CD14-positive monocyte (primary cell): ENCODE measurements around the gene COMMD10. TPM values are rescaled to one million over a fixed set of nuclear protein-coding genes. Genes with fewer than 3 reads are reported as not detected.

Source experiments
- DNase-seq, 3 donors: peaks; one replicate each; pipeline ENCODE4 v3.0.0-alpha.2; 2011 to 2022
- H2AFZ ChIP-seq: 2 replicates; pipeline ENCODE4 v1.6.0; 2012; ENCODE audit warnings: mild to moderate bottlenecking, low read depth, low read length, inconsistent platforms; ENCODE audit not compliant: insufficient read depth, poor library complexity, severe bottlenecking
- H3K27ac ChIP-seq, 2 donors: 1 replicate in 1 of 2; 2 replicates in 1 of 2; pipeline ENCODE4 v1.5.1; 2012 to 2013; ENCODE audit warnings: low read length in 2 of 2, control low read depth in 1 of 2, inconsistent platforms in 1 of 2, low read depth in 1 of 2, mild to moderate bottlenecking in 1 of 2
- H3K27me3 ChIP-seq, 2 donors: one replicate each; pipeline versions ENCODE4 v1.6.0 to v1.6.1; 2011 to 2013; ENCODE audit warnings: low read length in 2 of 2; ENCODE audit not compliant: control insufficient read depth in 2 of 2, insufficient read depth in 2 of 2
- H3K36me3 ChIP-seq, 2 donors: replicated peaks in 1 of 2; 1 replicate in 1 of 2; 2 replicates in 1 of 2; pipeline versions ENCODE4 v1.5.1 to v1.6.1; 2012 to 2013; ENCODE audit warnings: low read length in 2 of 2, control low read depth in 1 of 2, inconsistent platforms in 1 of 2, mild to moderate bottlenecking in 1 of 2; ENCODE audit not compliant: insufficient read depth in 2 of 2, control insufficient read depth in 1 of 2
- H3K4me1 ChIP-seq, 2 donors: 1 replicate in 1 of 2; 2 replicates in 1 of 2; pipeline versions ENCODE4 v1.5.1 to v1.6.1; 2012 to 2013; ENCODE audit warnings: low read length in 2 of 2, control low read depth in 1 of 2, inconsistent platforms in 1 of 2, mild to moderate bottlenecking in 1 of 2, moderate library complexity in 1 of 2; ENCODE audit not compliant: insufficient read depth in 2 of 2, control insufficient read depth in 1 of 2
- H3K4me2 ChIP-seq: replicated peaks from 2 replicates; pipeline ENCODE3; 2012; ENCODE audit warnings: low read length, moderate library complexity, mild to moderate bottlenecking; ENCODE audit not compliant: poor library complexity, severe bottlenecking; ENCODE audit errors: extremely low read depth
- H3K4me3 ChIP-seq, 3 experiments: fragments of 200-600 bp in 1 of 3; sonication (generic) in 1 of 3; replicated peaks in 1 of 3; 1 replicate in 2 of 3; 2 replicates in 1 of 3; pipeline ENCODE4 v1.5.1; 2011 to 2013; ENCODE audit warnings: low read length in 3 of 3, mild to moderate bottlenecking in 3 of 3, control low read depth in 2 of 3, low read depth in 2 of 3, inconsistent platforms in 1 of 3, moderate library complexity in 1 of 3
- H3K79me2 ChIP-seq: 2 replicates; pipeline ENCODE4 v1.6.0; 2012; ENCODE audit warnings: mild to moderate bottlenecking, control low read depth, inconsistent platforms, low read length, moderate library complexity; ENCODE audit not compliant: insufficient read depth
- H3K9ac ChIP-seq: 2 replicates; pipeline ENCODE4 v1.6.0; 2017; ENCODE audit warnings: low read length, mild to moderate bottlenecking; ENCODE audit not compliant: insufficient read depth, poor library complexity, severe bottlenecking
- H3K9me3 ChIP-seq, 2 donors: replicated peaks in 1 of 2; 1 replicate in 1 of 2; 2 replicates in 1 of 2; pipeline versions ENCODE4 v1.5.1 to v1.6.1; 2012 to 2013; ENCODE audit warnings: low read length in 2 of 2, control low read depth in 1 of 2; ENCODE audit not compliant: control insufficient read depth in 1 of 2, insufficient read depth in 1 of 2
- H4K20me1 ChIP-seq: 2 replicates; pipeline ENCODE4 v1.6.0; 2012; ENCODE audit warnings: mild to moderate bottlenecking, low read length, control low read depth, moderate library complexity; ENCODE audit not compliant: insufficient read depth
- H3K27ac Mint-ChIP-seq, 7 donors: one replicate each; pipeline ENCODE4 v1.8.0; 2020; ENCODE audit warnings: mild to moderate bottlenecking in 7 of 7, mixed read lengths in 7 of 7, moderate library complexity in 6 of 7, inconsistent platforms in 2 of 7
- H3K27me3 Mint-ChIP-seq, 3 donors: one replicate each; pipeline ENCODE4 v1.8.0; 2021 to 2022; ENCODE audit warnings: low read depth in 3 of 3, mild to moderate bottlenecking in 3 of 3, mixed read lengths in 3 of 3, moderate library complexity in 3 of 3, inconsistent platforms in 1 of 3
- H3K36me3 Mint-ChIP-seq, 2 donors: one replicate each; pipeline ENCODE4 v1.8.0; 2020; ENCODE audit warnings: mixed read lengths in 2 of 2, inconsistent platforms in 1 of 2, mild to moderate bottlenecking in 1 of 2
- H3K4me1 Mint-ChIP-seq: one replicate; pipeline ENCODE4 v1.8.0; 2020; ENCODE audit warnings: mild to moderate bottlenecking, mixed read lengths
- H3K4me3 Mint-ChIP-seq, 2 donors: one replicate each; pipeline ENCODE4 v1.8.0; 2020; ENCODE audit warnings: mild to moderate bottlenecking in 2 of 2, mixed read lengths in 2 of 2, moderate library complexity in 1 of 2
- H3K9me3 Mint-ChIP-seq, 7 donors: one replicate each; pipeline ENCODE4 v1.8.0; 2020 to 2022; ENCODE audit warnings: mixed read lengths in 7 of 7, mild to moderate bottlenecking in 6 of 7, moderate library complexity in 6 of 7, inconsistent platforms in 2 of 7
- WGBS: methylation state at CpG from one replicate; pipeline ENCODE4 v1.1.5; 2013; ENCODE audit warnings: missing lambda C conversion rate; ENCODE audit not compliant: insufficient coverage; 5-methylcytosine and 5-hydroxymethylcytosine counted together
- intact Hi-C, 2 donors: fragments of 100-400 bp; cut with micrococcal nuclease; formaldehyde crosslinking; loops; one replicate each; pipeline versions ENCODE4 v1.15.0 to v1.15.1; 2023
- polyA plus RNA-seq, 3 donors: library from polyadenylated mRNA; depleted of rRNA in 1 of 3; unstranded in 2 of 3; stranded (reverse) in 1 of 3; fragments of 300-500 nt in 2 of 3; fragments of >200 nt in 1 of 3; fragmentation: Illumina TruSeq in 2 of 3; gene quantifications; 1 replicate in 2 of 3; 2 replicates in 1 of 3; pipeline ENCODE4 v1.2.3, GENCODE V29; 2012 to 2021
- TF ChIP-seq, protein P1 (sequence below): fragments of 200-600 bp; IDR thresholded peaks from one replicate; pipeline ENCODE4 v1.8.0; 2022; ENCODE audit warnings: antibody characterized with exemption, mild to moderate bottlenecking

Gene COMMD10
- polyA plus RNA-seq, 3 donors, result 16.9 to 86.1 (median 61.2) TPM

DNA sequence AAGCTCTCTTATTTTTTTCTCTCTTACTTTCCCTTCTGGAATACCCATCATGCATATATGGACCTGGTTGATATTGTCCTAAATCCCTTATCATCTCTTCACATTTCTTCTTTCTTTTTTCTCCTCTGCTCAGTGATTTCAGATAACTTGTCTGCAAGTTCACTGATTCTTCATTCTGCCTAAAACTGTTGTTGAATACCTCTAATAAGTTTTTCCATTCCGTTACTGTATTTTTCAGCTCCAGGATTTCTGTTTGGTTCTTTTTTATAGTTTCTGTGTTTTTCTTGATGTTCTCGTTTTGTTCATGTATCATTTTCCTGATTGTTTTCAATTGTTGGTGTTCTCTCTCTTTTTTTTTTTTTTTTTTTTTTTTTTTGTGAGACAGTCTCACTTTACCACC is 203.7 kb downstream of the COMMD10 start:
- Histone ChIP-seq H3K79me2 (no peaks in the 10 kb centered on the region), H3K27ac (no peak overlapping the region), H3K9me3 (peaks cover 8 to 10% of the 10 kb centered on the region in 2 donors), H3K36me3 (peaks cover 10 to 17% of the 10 kb centered on the region in 2 donors), H3K4me1 (no peaks in the 10 kb centered on the region), H3K4me2 (no peak overlapping the region), H4K20me1 (no peaks in the 10 kb centered on the region), H3K9ac (no peak overlapping the region), H2AFZ (no peak overlapping the region), H3K4me3 (no peak overlapping the region), H3K27me3 (no peaks in the 10 kb centered on the region)
- WGBS, result no CpG with 5 or more reads among the region's 2 CpGs
- no peak overlapping the region for H3K27ac Mint-ChIP-seq
- H3K27me3 Mint-ChIP-seq, result no peaks in the 10 kb centered on the region
- intact Hi-C loops, result no loop called here
- peaks cover 4% of the 10 kb centered on the region for H3K4me1 Mint-ChIP-seq
- peaks cover 7 to 16% (median 9%) of the 10 kb centered on the region in 7 donors for H3K9me3 Mint-ChIP-seq
- peaks cover 19 to 27% of the 10 kb centered on the region in 2 donors for H3K36me3 Mint-ChIP-seq
- DNase-seq, result no peak
- TF ChIP-seq, protein P1, sequence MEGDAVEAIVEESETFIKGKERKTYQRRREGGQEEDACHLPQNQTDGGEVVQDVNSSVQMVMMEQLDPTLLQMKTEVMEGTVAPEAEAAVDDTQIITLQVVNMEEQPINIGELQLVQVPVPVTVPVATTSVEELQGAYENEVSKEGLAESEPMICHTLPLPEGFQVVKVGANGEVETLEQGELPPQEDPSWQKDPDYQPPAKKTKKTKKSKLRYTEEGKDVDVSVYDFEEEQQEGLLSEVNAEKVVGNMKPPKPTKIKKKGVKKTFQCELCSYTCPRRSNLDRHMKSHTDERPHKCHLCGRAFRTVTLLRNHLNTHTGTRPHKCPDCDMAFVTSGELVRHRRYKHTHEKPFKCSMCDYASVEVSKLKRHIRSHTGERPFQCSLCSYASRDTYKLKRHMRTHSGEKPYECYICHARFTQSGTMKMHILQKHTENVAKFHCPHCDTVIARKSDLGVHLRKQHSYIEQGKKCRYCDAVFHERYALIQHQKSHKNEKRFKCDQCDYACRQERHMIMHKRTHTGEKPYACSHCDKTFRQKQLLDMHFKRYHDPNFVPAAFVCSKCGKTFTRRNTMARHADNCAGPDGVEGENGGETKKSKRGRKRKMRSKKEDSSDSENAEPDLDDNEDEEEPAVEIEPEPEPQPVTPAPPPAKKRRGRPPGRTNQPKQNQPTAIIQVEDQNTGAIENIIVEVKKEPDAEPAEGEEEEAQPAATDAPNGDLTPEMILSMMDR, result no peak
- no peak overlapping the region for H3K4me3 Mint-ChIP-seq

DNA sequence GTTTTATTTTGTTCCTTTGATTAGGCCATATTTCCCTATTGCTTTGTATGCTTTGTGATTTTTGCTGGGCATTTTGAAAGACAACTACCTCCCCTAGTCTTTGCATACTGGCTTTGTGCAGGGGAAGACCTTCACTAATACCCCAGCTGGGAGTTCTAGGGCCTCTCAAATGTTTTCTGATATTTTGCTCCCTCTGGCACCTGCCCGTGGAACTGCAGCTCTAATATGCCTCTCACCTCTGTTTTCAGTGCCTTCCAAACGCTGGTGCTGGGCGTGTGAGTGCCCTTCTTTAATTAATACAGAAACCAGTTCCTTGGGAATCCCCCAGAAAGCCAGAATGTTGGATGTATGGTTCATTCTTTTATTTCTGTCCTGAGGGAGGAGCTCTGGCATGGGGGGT is 204.5 kb downstream of the COMMD10 start:
- Histone ChIP-seq H3K27me3 (no peaks in the 10 kb centered on the region), H4K20me1 (no peaks in the 10 kb centered on the region), H3K9ac (no peak overlapping the region), H3K79me2 (no peaks in the 10 kb centered on the region), H3K4me3 (no peak overlapping the region), H3K27ac (no peak overlapping the region), H3K36me3 (peaks cover 10 to 23% of the 10 kb centered on the region in 2 donors), H3K4me2 (no peak overlapping the region), H3K9me3 (peaks cover 4 to 10% of the 10 kb centered on the region in 2 donors), H2AFZ (no peak overlapping the region), H3K4me1 (no peaks in the 10 kb centered on the region)
- no peak overlapping the region for H3K27ac Mint-ChIP-seq
- intact Hi-C loops, result no loop called here
- peaks cover 4% of the 10 kb centered on the region for H3K4me1 Mint-ChIP-seq
- TF ChIP-seq, protein P1, result no peak
- peaks cover 19 to 27% of the 10 kb centered on the region in 2 donors for H3K36me3 Mint-ChIP-seq
- no peaks in the 10 kb centered on the region for H3K27me3 Mint-ChIP-seq
- H3K9me3 Mint-ChIP-seq, result peaks cover 7 to 16% (median 9%) of the 10 kb centered on the region in 7 donors
- DNase-seq, result no peak
- no peak overlapping the region for H3K4me3 Mint-ChIP-seq
- WGBS, result no CpG with 5 or more reads among the region's 3 CpGs
